RWPE1 (cell line): ENCODE data around the gene SLC66A3.

ENCODE experiments used
- CTCF ChIA-PET: fragments of 350-600 bp; sonication (Branson Sonifier 250); formaldehyde crosslinking; extraction: SDS; loops from one replicate; lab custom pipeline; 2021; lab: Yijun Ruan, JAX
- POLR2A ChIA-PET: fragments of 400-600 bp; formaldehyde crosslinking; extraction: SDS; loops from one replicate; lab custom pipeline; 2020; ENCODE audit warnings: antibody characterized with exemption; ENCODE audit not compliant: low non-redundant PET; lab: Yijun Ruan, JAX
- DNase-seq: peaks from one replicate; pipeline ENCODE4 v3.0.0; 2012; ENCODE audit warnings: low spot score
- H3K27ac ChIP-seq: fragments of 450-650 bp; 2 replicates; pipeline ENCODE4 v1.5.1; 2017
- CTCF ChIP-seq: fragments of 450-650 bp; conservative IDR thresholded peaks from 2 replicates; pipeline ENCODE4 v1.5.1; 2017; ENCODE audit warnings: low read depth, mild to moderate bottlenecking

The SLC66A3 gene

GRCh38 chr2:11177871-11178690 is 22.8 kb downstream of the SLC66A3 start:
- no peak for TF ChIP-seq CTCF
- no peak for DNase-seq
- H3K27ac ChIP-seq: no peak overlapping the region
- POLR2A ChIA-PET: no interaction called here
- CTCF ChIA-PET: interaction anchor here (0.7 kb wide), 1 partner anchor 284 kb away, joined by 4 read pairs; no protein-coding TSS in a partner anchor

- CTCF ChIA-PET: interaction anchor here (0.6 kb wide), 1 partner anchor 46 kb away, joined by 3 read pairs; a partner anchor contains a TSS
Observed at GRCh38 chr2:11179196-11179595, 23.9 kb downstream of the SLC66A3 start.

GRCh38 chr2:11179899-11180298 is 24.6 kb downstream of the SLC66A3 start:
- DNase-seq: no peak
- no peak for TF ChIP-seq CTCF
- no peak overlapping the region for H3K27ac ChIP-seq
- ChIA-PET POLR2A (no interaction called here), CTCF (interaction anchor here (0.6 kb wide), 1 partner anchor 47 kb away, joined by 3 read pairs; a partner anchor contains a TSS)

More at GRCh38 chr2:11179196-11179595, 23.9 kb downstream of the SLC66A3 start:
- no peak overlapping the region for H3K27ac ChIP-seq
- DNase-seq: no peak
- TF ChIP-seq CTCF: no peak
- POLR2A ChIA-PET: no interaction called here

- ChIA-PET CTCF (no interaction called here), POLR2A (no interaction called here)
- TF ChIP-seq CTCF: no peak
- H3K27ac ChIP-seq: no peak overlapping the region
- no peak for DNase-seq
Observed at GRCh38 chr2:11180653-11181052, 25.4 kb downstream of the SLC66A3 start.

- H3K27ac ChIP-seq: no peak overlapping the region
- TF ChIP-seq CTCF: no peak
- POLR2A ChIA-PET: no interaction called here
- CTCF ChIA-PET: interaction anchor here (0.7 kb wide), 1 partner anchor 50 kb away, joined by 3 read pairs; a partner anchor contains a TSS
- DNase-seq: no peak
Observed at GRCh38 chr2:11182951-11183350, 27.7 kb downstream of the SLC66A3 start.

- ChIA-PET CTCF (no interaction called here), POLR2A (no interaction called here)
- no peak for DNase-seq
- TF ChIP-seq CTCF: no peak
- no peak overlapping the region for H3K27ac ChIP-seq
Observed at GRCh38 chr2:11186145-11186544, 30.9 kb downstream of the SLC66A3 start.
